HCT116 (cell line): Measurements from ENCODE around the gene PCDH9. TPM values are rescaled to one million over a fixed set of nuclear protein-coding genes. Genes with fewer than 3 reads are reported as not detected.

Experiments
- ATAC-seq: fragments of 200-7000 bp; cut with Tn5 transposase; 2 replicates; pipeline ENCODE4 v1.9.1; 2020; ENCODE audit warnings: mild to moderate bottlenecking, moderate library complexity
- BruUV-seq: library from RNA; stranded (reverse); fragments of 400-500 nt; replicated peaks from 2 replicates; lab custom pipeline; 2021; lab: Mats Ljungman, UMichigan
- CTCF ChIA-PET: fragments of 300-600 bp; sonication (Branson Sonifier 250); formaldehyde crosslinking; loops from one replicate; lab custom pipeline; 2021; ENCODE audit warnings: antibody characterized with exemption; lab: Charles Lee
- POLR2A ChIA-PET: fragments of 300-600, 350-600 bp; sonication (Branson Sonifier 250); formaldehyde crosslinking; loops from one replicate; lab custom pipeline; 2021; ENCODE audit warnings: antibody characterized with exemption; lab: Charles Lee
- RAD21 ChIA-PET, 2 experiments: fragments of 300-600 bp; sonication (Branson Sonifier 250); formaldehyde crosslinking; loops; one replicate each; lab custom pipeline; 2023; ENCODE audit warnings: low total read pairs in 2 of 2; ENCODE audit not compliant: uncharacterized antibody in 2 of 2, unreplicated experiment in 2 of 2, low non-redundant PET in 1 of 2; lab: Charles Lee
- DNase-seq: peaks from one replicate; pipeline ENCODE4 v3.0.0-alpha.2; 2010; ENCODE audit warnings: low read depth, low spot score
- H2AFZ ChIP-seq: fragments of 200-600 bp; shearing (Covaris generic), sonication (generic); 2 replicates; pipeline ENCODE4 v1.6.1; 2017; ENCODE audit warnings: low read depth, mixed run types, mixed read lengths, antibody characterized with exemption, low read length; ENCODE audit not compliant: poor library complexity, severe bottlenecking
- H3K27ac ChIP-seq: 2 replicates; pipeline ENCODE4 v1.5.1; 2012; ENCODE audit warnings: low read depth, low read length
- H3K27me3 ChIP-seq: fragments of 200-600 bp; sonication (generic); 2 replicates; pipeline ENCODE4 v1.6.1; 2016; ENCODE audit warnings: mixed run types, low read length, mixed read lengths; ENCODE audit not compliant: insufficient read depth
- H3K36me3 ChIP-seq, 2 experiments: fragments of 200-500 bp in 1 of 2; fragments of 200-600 bp in 1 of 2; sonication (Bioruptor generic) in 1 of 2; sonication (generic) in 1 of 2; 2 replicates each; pipeline versions ENCODE4 v1.5.1 to v1.6.1; 2014 to 2016; ENCODE audit warnings: low read length in 2 of 2, inconsistent platforms in 1 of 2, mixed read lengths in 1 of 2, mixed run types in 1 of 2; ENCODE audit not compliant: insufficient read depth in 2 of 2, control insufficient read depth in 1 of 2
- H3K4me1 ChIP-seq, 2 experiments: fragments of 200-600 bp in 1 of 2; sonication (generic) in 1 of 2; 2 replicates each; pipeline versions ENCODE4 v1.5.1 to v1.6.1; 2012 to 2017; ENCODE audit warnings: low read length in 2 of 2, inconsistent platforms in 1 of 2, mild to moderate bottlenecking in 1 of 2, mixed read lengths in 1 of 2, mixed run types in 1 of 2, moderate library complexity in 1 of 2; ENCODE audit not compliant: insufficient read depth in 2 of 2, control insufficient read depth in 1 of 2
- H3K4me2 ChIP-seq: fragments of 200-600 bp; sonication (generic); 2 replicates; pipeline ENCODE4 v1.6.1; 2017; ENCODE audit warnings: mixed run types, low read length, mixed read lengths
- H3K4me3 ChIP-seq, 2 experiments: fragments of 200-600 bp in 1 of 2; sonication (generic) in 1 of 2; replicated peaks in 1 of 2; 2 replicates each; pipeline ENCODE4 v1.5.1; 2011 to 2016; ENCODE audit warnings: low read length in 2 of 2, control low read depth in 1 of 2, low read depth in 1 of 2, mild to moderate bottlenecking in 1 of 2, mixed read lengths in 1 of 2, mixed run types in 1 of 2
- H3K79me2 ChIP-seq: fragments of 200-600 bp; sonication (generic); 2 replicates; pipeline ENCODE4 v1.6.1; 2017; ENCODE audit warnings: mild to moderate bottlenecking, mixed run types, low read length, moderate library complexity, mixed read lengths; ENCODE audit not compliant: insufficient read depth
- H3K9ac ChIP-seq: fragments of 200-600 bp; sonication (generic); 2 replicates; pipeline ENCODE4 v1.6.1; 2016; ENCODE audit warnings: low read length, mixed read lengths
- H3K9me2 ChIP-seq: fragments of 200-600 bp; sonication (generic), shearing (Covaris generic); 2 replicates; pipeline ENCODE4 v1.6.1; 2017; ENCODE audit warnings: mixed run types, mild to moderate bottlenecking, moderate library complexity; ENCODE audit not compliant: insufficient read depth
- H3K9me3 ChIP-seq, 2 experiments: fragments of 200-500 bp in 1 of 2; fragments of 200-600 bp in 1 of 2; sonication (Bioruptor generic) in 1 of 2; sonication (generic) in 1 of 2; 2 replicates each; pipeline ENCODE4 v1.6.1; 2014 to 2017; ENCODE audit warnings: low read length in 2 of 2, mixed read lengths in 2 of 2, inconsistent platforms in 1 of 2, low read depth in 1 of 2, mild to moderate bottlenecking in 1 of 2, mixed run types in 1 of 2, moderate library complexity in 1 of 2; ENCODE audit not compliant: control insufficient read depth in 1 of 2, insufficient read depth in 1 of 2
- H4K20me1 ChIP-seq: fragments of 200-600 bp; sonication (generic), shearing (Covaris generic); 2 replicates; pipeline ENCODE4 v1.6.1; 2017; ENCODE audit warnings: mixed run types, mild to moderate bottlenecking, moderate library complexity; ENCODE audit not compliant: insufficient read depth
- CEBPB ChIP-seq: IDR thresholded peaks from 2 replicates; pipeline ENCODE4 v1.6.1; 2012; ENCODE audit warnings: low read depth
- EZH2phosphoT487 ChIP-seq: fragments of 200-600 bp; IDR thresholded peaks from 2 replicates; pipeline ENCODE4 v1.6.1; 2018; ENCODE audit warnings: antibody characterized with exemption, borderline replicate concordance
- FOSL1 ChIP-seq: IDR thresholded peaks from 2 replicates; pipeline ENCODE4 v1.6.1; 2012; ENCODE audit warnings: low read depth
- JUND ChIP-seq: IDR thresholded peaks from 2 replicates; pipeline ENCODE4 v1.6.1; 2012
- MAX ChIP-seq: IDR thresholded peaks from 2 replicates; pipeline ENCODE4 v1.6.1; 2012
- SIN3A ChIP-seq: IDR thresholded peaks from 2 replicates; pipeline ENCODE4 v1.6.1; 2012; ENCODE audit warnings: low read depth
- SP1 ChIP-seq: IDR thresholded peaks from 2 replicates; pipeline ENCODE4 v1.6.1; 2012; ENCODE audit warnings: low read depth
- ZNF274 ChIP-seq: fragments of 200-500 bp; sonication (Bioruptor generic); IDR thresholded peaks from 2 replicates; pipeline ENCODE4 v1.6.1; 2014; ENCODE audit warnings: mild to moderate bottlenecking, low read depth, low read length, inconsistent platforms
- intact Hi-C: fragments of 100-400 bp; cut with micrococcal nuclease; formaldehyde crosslinking; loops from 2 replicates; pipeline ENCODE4 v1.10.0; 2022
- total RNA-seq: library from RNA; stranded (reverse); gene quantifications from one replicate; pipeline ENCODE4 v1.2.1, GENCODE V29; 2021; ENCODE audit not compliant: unreplicated experiment
- TF ChIP-seq, protein P1 (sequence below): IDR thresholded peaks from 2 replicates; pipeline ENCODE4 v1.6.1; 2012; ENCODE audit warnings: low read depth

PCDH9 gene
- total RNA-seq, 1 experiment from 2014 or later: 0.02 TPM

DNA sequence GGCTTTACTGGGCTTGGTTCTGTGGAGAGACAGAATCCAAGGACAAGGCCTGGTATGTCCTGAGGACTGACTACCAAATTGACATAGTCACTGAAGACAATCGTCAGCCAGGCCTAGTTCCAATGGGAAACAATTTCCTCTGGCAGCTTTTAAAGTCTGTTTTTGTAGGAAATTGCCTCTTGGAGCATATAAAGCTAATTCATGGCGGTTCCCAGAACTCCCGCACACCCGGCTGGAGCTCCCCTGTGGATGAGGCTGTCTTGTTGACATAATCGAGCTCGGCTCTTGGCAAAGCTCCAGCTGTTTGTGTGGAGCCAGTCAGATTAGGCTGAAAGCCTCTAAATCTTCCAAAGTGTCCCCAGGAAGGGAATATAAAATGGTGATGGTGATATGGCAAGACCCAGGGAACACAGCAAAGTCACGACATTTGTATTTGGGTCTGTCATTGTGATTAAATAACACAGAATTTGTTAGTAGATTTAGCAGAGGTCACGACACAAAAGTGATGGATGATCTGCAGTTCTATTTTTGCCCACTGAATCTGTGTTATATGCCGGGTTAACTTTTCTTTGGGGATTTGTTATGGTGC, 395.0 kb downstream of the PCDH9 start:
- Histone ChIP-seq H3K4me2 (no peak overlapping the region), H3K9me2 (no peaks in the 10 kb centered on the region)

GRCh38 chr13:66830940-66831716, 399.0 kb downstream of the PCDH9 start:
- Histone ChIP-seq H3K79me2 (no peaks in the 10 kb centered on the region), H2AFZ (peak overlapping the region; percentile 65), H3K9ac (no peak overlapping the region), H3K27ac (no peak overlapping the region), H3K9me3 (no peaks in the 10 kb centered on the region), H3K36me3 (no peaks in the 10 kb centered on the region; a peak in 1 of 4 replicates), H3K4me1 (0 out of 4 replicates have a peak, but pooled peaks cover 0 to 4% of the 10 kb centered on the region in 2 experiments), H3K9me2 (no peaks in the 10 kb centered on the region), H3K27me3 (no peaks in the 10 kb centered on the region), H3K4me3 (no peak overlapping the region), H3K4me2 (peak overlapping the region; percentile 19; the same call in 1 of the 2 replicates), H4K20me1 (no peaks in the 10 kb centered on the region)
- TF ChIP-seq JUND: no peak
- no peak for TF ChIP-seq FOSL1
- TF ChIP-seq ZNF274: no peak
- no peak for TF ChIP-seq MAX
- TF ChIP-seq SP1: no peak
- TF ChIP-seq CEBPB: no peak
- TF ChIP-seq, protein P1, sequence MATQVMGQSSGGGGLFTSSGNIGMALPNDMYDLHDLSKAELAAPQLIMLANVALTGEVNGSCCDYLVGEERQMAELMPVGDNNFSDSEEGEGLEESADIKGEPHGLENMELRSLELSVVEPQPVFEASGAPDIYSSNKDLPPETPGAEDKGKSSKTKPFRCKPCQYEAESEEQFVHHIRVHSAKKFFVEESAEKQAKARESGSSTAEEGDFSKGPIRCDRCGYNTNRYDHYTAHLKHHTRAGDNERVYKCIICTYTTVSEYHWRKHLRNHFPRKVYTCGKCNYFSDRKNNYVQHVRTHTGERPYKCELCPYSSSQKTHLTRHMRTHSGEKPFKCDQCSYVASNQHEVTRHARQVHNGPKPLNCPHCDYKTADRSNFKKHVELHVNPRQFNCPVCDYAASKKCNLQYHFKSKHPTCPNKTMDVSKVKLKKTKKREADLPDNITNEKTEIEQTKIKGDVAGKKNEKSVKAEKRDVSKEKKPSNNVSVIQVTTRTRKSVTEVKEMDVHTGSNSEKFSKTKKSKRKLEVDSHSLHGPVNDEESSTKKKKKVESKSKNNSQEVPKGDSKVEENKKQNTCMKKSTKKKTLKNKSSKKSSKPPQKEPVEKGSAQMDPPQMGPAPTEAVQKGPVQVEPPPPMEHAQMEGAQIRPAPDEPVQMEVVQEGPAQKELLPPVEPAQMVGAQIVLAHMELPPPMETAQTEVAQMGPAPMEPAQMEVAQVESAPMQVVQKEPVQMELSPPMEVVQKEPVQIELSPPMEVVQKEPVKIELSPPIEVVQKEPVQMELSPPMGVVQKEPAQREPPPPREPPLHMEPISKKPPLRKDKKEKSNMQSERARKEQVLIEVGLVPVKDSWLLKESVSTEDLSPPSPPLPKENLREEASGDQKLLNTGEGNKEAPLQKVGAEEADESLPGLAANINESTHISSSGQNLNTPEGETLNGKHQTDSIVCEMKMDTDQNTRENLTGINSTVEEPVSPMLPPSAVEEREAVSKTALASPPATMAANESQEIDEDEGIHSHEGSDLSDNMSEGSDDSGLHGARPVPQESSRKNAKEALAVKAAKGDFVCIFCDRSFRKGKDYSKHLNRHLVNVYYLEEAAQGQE: no peak
- TF ChIP-seq SIN3A: no peak
- ChIA-PET CTCF (no interaction called here), POLR2A (no interaction called here), RAD21 (no interaction called here)
- no peak for ATAC-seq
- no peak for DNase-seq
- intact Hi-C loops: no loop called here
- BruUV-seq: no TSS peak

More for the DNA sequence above, 395.0 kb downstream of the PCDH9 start:
- no peak for DNase-seq
- no TSS peak for BruUV-seq
- ChIA-PET POLR2A (no interaction called here), RAD21 (no interaction called here), CTCF (no interaction called here)
- intact Hi-C loops: no loop called here
- Histone ChIP-seq H3K79me2 (no peaks in the 10 kb centered on the region), H4K20me1 (no peaks in the 10 kb centered on the region), H3K27ac (no peak overlapping the region), H3K9me3 (no peaks in the 10 kb centered on the region), H3K4me1 (0 out of 4 replicates have a peak, but pooled peaks cover 0 to 4% of the 10 kb centered on the region in 2 experiments), H3K36me3 (no peaks in the 10 kb centered on the region; a peak in 1 of 4 replicates), H3K9ac (no peak overlapping the region), H3K4me3 (no peak overlapping the region), H2AFZ (no peak overlapping the region), H3K27me3 (no peaks in the 10 kb centered on the region)
- TF ChIP-seq SIN3A (no peak), EZH2phosphoT487 (no peak)
- no peak for ATAC-seq
